ENCODE measurements around the gene IFFO2. TPM values are rescaled to one million over a fixed set of nuclear protein-coding genes. Genes with fewer than 3 reads are reported as not detected.

The IFFO2 gene
- total and polyA plus RNA-seq, 2 of the 8 experiments (the other 6 are each of a cell fraction or from before 2014, with no cell fraction given), result 6.6 to 10.4 TPM

GRCh38 chr1:18880585-18880984 is 75.9 kb downstream of the IFFO2 start:
- Histone ChIP-seq H3K4ac (replicated peaks; ENCODE audit: insufficient read length, low read depth, low read length) (no peak overlapping the region), H3K23me2 (ENCODE audit: low read depth, low read length) (no peaks in the 10 kb centered on the region), H3K4me3 (ENCODE audit: extremely low read depth in 1 of 4, insufficient read depth in 2 of 4, low read depth in 3 of 4, low read length in 4 of 4) (no peak overlapping the region), H4K5ac (ENCODE audit: insufficient read length, low read depth, low read length) (no peak overlapping the region), H2BK5ac (ENCODE audit: low read depth, low read length) (no peak overlapping the region), H3K9me3 (ENCODE audit: insufficient read depth in 2 of 2, low read depth in 1 of 2, low read length in 1 of 2) (no peaks in the 10 kb centered on the region), H3K36me3 (ENCODE audit: control insufficient read depth in 2 of 4, insufficient read depth in 4 of 4, low read length in 3 of 4) (peaks cover 0 to 11% (median 2%) of the 10 kb centered on the region in 4 experiments; a peak in 4 of 8 replicates), H2AK5ac (ENCODE audit: low read depth, low read length) (no peak overlapping the region), H3K14ac (ENCODE audit: insufficient read length) (no peak overlapping the region), H3K79me2 (ENCODE audit: control insufficient read depth in 1 of 2, insufficient read depth in 2 of 2, low read length in 2 of 2) (no peaks in the 10 kb centered on the region), H3K18ac (ENCODE audit: extremely low read depth, low read length) (no peak overlapping the region), H4K8ac (ENCODE audit: extremely low read depth, insufficient read depth, low read length) (no peak overlapping the region), H3K4me2 (ENCODE audit: insufficient read depth in 1 of 2, low read depth in 2 of 2, low read length in 2 of 2) (no peak overlapping the region), H2BK120ac (replicated peaks; ENCODE audit: low read depth, low read length) (no peak overlapping the region), H3K9ac (replicated peaks in 1 of 4; ENCODE audit: extremely low read depth in 1 of 4, low read depth in 3 of 4, low read length in 3 of 4) (no peak overlapping the region), H4K91ac (replicated peaks; ENCODE audit: insufficient read length, low read length) (no peak overlapping the region), H4K20me1 (replicated peaks in 1 of 2; ENCODE audit: control insufficient read depth in 1 of 2, insufficient read depth in 2 of 2, low read length in 2 of 2) (peaks cover 2 to 10% of the 10 kb centered on the region in 2 experiments), H3K27ac (ENCODE audit: low read depth, low read length) (no peak overlapping the region), H2AFZ (ENCODE audit: low read length) (no peak overlapping the region), H2BK12ac (ENCODE audit: low read depth, low read length) (no peak overlapping the region), H3K27me3 (replicated peaks in 1 of 4; ENCODE audit: control insufficient read depth in 3 of 4, extremely low read depth in 1 of 4, insufficient read depth in 3 of 4, low read length in 3 of 4) (no peaks in the 10 kb centered on the region), H3K56ac (replicated peaks; ENCODE audit: insufficient read length, low read depth, low read length) (no peak overlapping the region), H3K23ac (ENCODE audit: insufficient read length) (no peak overlapping the region), H2BK20ac (ENCODE audit: low read length) (no peak overlapping the region), H3K4me1 (replicated peaks in 1 of 4; ENCODE audit: control insufficient read depth in 3 of 4, insufficient read depth in 4 of 4, low read length in 3 of 4) (peaks cover 0 to 6% (median 4%) of the 10 kb centered on the region in 4 experiments; a peak in 4 of 7 replicates), H3K79me1 (ENCODE audit: low read depth, low read length) (no peaks in the 10 kb centered on the region), H2BK15ac (ENCODE audit: low read length) (no peak overlapping the region)
- POLR2A ChIA-PET (ENCODE audit: partially characterized antibody), result interaction anchor here (1.0 kb wide), 1 partner anchor 22 kb away, joined by 3 read pairs; the partner anchor contains the start of gene ALDH4A1
- 100% methylated on average over 1 of the region's 1 CpG; no CpG with 5 or more reads in 1 of the 2 experiments for WGBS, 2 experiments (ENCODE audit: extremely low coverage in 1 of 2, insufficient coverage in 1 of 2, insufficient read length in 1 of 2, insufficient replicate concordance in 2 of 2, low coverage in 1 of 2, low lambda C conversion rate in 2 of 2, missing lambda C conversion rate in 1 of 2)
- FAIRE-seq (no peak), DNase-seq (ENCODE audit: low read depth in 1 of 2, low spot score in 2 of 2) (no peak)
- CTCF ChIA-PET (ENCODE audit: partially characterized antibody), result interaction anchor here (0.9 to 1.7 kb wide), 4 partner anchors 12 to 199 kb away, joined by 4 to 5 read pairs (median 4); no protein-coding TSS in a partner anchor
- TF ChIP-seq KDM1A (IDR thresholded peaks at IDR 0.05; ENCODE audit: borderline replicate concordance, low read length) (no peak), CTCF (IDR thresholded peaks at IDR 0.05; ENCODE audit: control extremely low read depth in 1 of 3, insufficient read depth in 1 of 3, low read depth in 1 of 3, low read length in 3 of 3) (no peak), PHF8 (conservative IDR thresholded peaks at IDR 0.05; ENCODE audit: low read depth, low read length) (no peak), CREB1 (IDR thresholded peaks at IDR 0.05) (no peak), EZH2 (IDR thresholded peaks at IDR 0.05; ENCODE audit: low read depth, low read length, severe bottlenecking) (no peak), SP1 (IDR thresholded peaks at IDR 0.05; ENCODE audit: low read depth, low read length) (no peak), HDAC6 (IDR thresholded peaks at IDR 0.05; ENCODE audit: low read depth, low read length) (no peak), MAFK (IDR thresholded peaks at IDR 0.05; ENCODE audit: low read depth, low read length) (no peak), CBX8 (IDR thresholded peaks at IDR 0.05; ENCODE audit: borderline replicate concordance, low read depth, low read length) (no peak), RBBP5 (IDR thresholded peaks at IDR 0.05; ENCODE audit: borderline replicate concordance, low read depth, low read length) (no peak)
- TF ChIP-seq, protein P1, sequence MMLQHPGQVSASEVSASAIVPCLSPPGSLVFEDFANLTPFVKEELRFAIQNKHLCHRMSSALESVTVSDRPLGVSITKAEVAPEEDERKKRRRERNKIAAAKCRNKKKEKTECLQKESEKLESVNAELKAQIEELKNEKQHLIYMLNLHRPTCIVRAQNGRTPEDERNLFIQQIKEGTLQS (IDR thresholded peaks at IDR 0.05; ENCODE audit: insufficient read depth, low read depth, low read length), result no peak
